GM12878 (cell line): ENCODE data around the gene COL4A2. TPM values are rescaled to one million over a fixed set of nuclear protein-coding genes. Genes with fewer than 3 reads are reported as not detected.

Experiments used
- ATAC-seq: fragments of 200-7000 bp; cut with Tn5 transposase; 3 replicates; pipeline ENCODE4 v1.9.1; 2020; ENCODE audit warnings: mild to moderate bottlenecking, moderate library complexity
- BruUV-seq: library from RNA; stranded (reverse); fragments of 400-500 nt; replicated peaks from 2 replicates; lab custom pipeline; 2021; lab: Mats Ljungman, UMichigan
- CTCF ChIA-PET: fragments of 300-600 bp; sonication (Branson Sonifier 250); formaldehyde crosslinking; extraction: SDS; loops from one replicate; lab custom pipeline; 2021; ENCODE audit warnings: inconsistent platforms; lab: Yijun Ruan, JAX
- POLR2A ChIA-PET: fragments of 350-600 bp; formaldehyde crosslinking; extraction: SDS; loops from one replicate; lab custom pipeline; 2021; ENCODE audit warnings: inconsistent platforms; lab: Charles Lee
- RAD21 ChIA-PET: fragments of 300-600 bp; sonication (Branson Sonifier 250); formaldehyde crosslinking; loops from one replicate; lab custom pipeline; 2023; ENCODE audit warnings: antibody characterized with exemption; ENCODE audit not compliant: unreplicated experiment; lab: Charles Lee
- SMC1A ChIA-PET: fragments of 300-600 bp; sonication (Branson Sonifier 250); formaldehyde crosslinking; loops from one replicate; lab custom pipeline; 2023; ENCODE audit not compliant: unreplicated experiment, uncharacterized antibody; lab: Charles Lee
- DNase-seq: peaks from one replicate; pipeline ENCODE4 v3.0.0-alpha.2; 2011; ENCODE audit warnings: low read depth, low spot score
- FAIRE-seq: peaks from 3 replicates; lab custom pipeline; 2011; peaks lifted over from hg19 to GRCh38; lab: Jason Lieb, UNC
- H2AFZ ChIP-seq: 2 replicates; pipeline ENCODE4 v1.6.0; 2011; ENCODE audit warnings: low read depth, low read length, control low read depth; ENCODE audit not compliant: control insufficient read depth
- H3K27ac ChIP-seq: 2 replicates; pipeline ENCODE4 v1.5.1; 2011; ENCODE audit warnings: control low read depth; ENCODE audit not compliant: control insufficient read depth, insufficient read depth
- H3K27me3 ChIP-seq, 2 experiments: replicated peaks in 1 of 2; 2 replicates each; pipeline versions ENCODE4 v1.6.0 to v1.6.1; 2011; ENCODE audit warnings: low read length in 1 of 2; ENCODE audit not compliant: control insufficient read depth in 2 of 2, insufficient read depth in 2 of 2
- H3K36me3 ChIP-seq, 2 experiments: 2 replicates each; pipeline ENCODE4 v1.5.1; 2011; ENCODE audit warnings: low read length in 1 of 2; ENCODE audit not compliant: control insufficient read depth in 2 of 2, insufficient read depth in 2 of 2
- H3K4me1 ChIP-seq: 2 replicates; pipeline ENCODE4 v1.6.1; 2011; ENCODE audit warnings: mild to moderate bottlenecking, low read length, moderate library complexity, mixed read lengths; ENCODE audit not compliant: control insufficient read depth, insufficient read depth
- H3K4me2 ChIP-seq: 2 replicates; pipeline ENCODE4 v1.6.0; 2011; ENCODE audit warnings: control low read depth; ENCODE audit not compliant: control insufficient read depth, insufficient read depth
- H3K4me3 ChIP-seq: fragments of 200-600 bp; sonication (generic); 2 replicates; pipeline ENCODE4 v1.5.1; 2016
- H3K79me2 ChIP-seq: 2 replicates; pipeline ENCODE4 v1.6.0; 2011; ENCODE audit warnings: low read length; ENCODE audit not compliant: control insufficient read depth, insufficient read depth
- H3K9ac ChIP-seq: 2 replicates; pipeline ENCODE4 v1.8.0; 2011; ENCODE audit warnings: low read length, control low read depth, mixed read lengths; ENCODE audit not compliant: control insufficient read depth, insufficient read depth
- H3K9me3 ChIP-seq: replicated peaks from 3 replicates; pipeline ENCODE4 v1.5.1; 2011; ENCODE audit warnings: mild to moderate bottlenecking, low read length; ENCODE audit not compliant: control insufficient read depth, insufficient read depth
- H4K20me1 ChIP-seq: 2 replicates; pipeline ENCODE4 v1.6.0; 2011; ENCODE audit not compliant: control insufficient read depth, insufficient read depth
- JUND ChIP-seq: IDR thresholded peaks from 2 replicates; pipeline ENCODE4 v1.6.1; 2012; ENCODE audit warnings: low read depth, mild to moderate bottlenecking, low read length, improper control_type of control experiment, moderate library complexity
- KAT2A ChIP-seq: conservative IDR thresholded peaks from 2 replicates; pipeline ENCODE4 v1.6.1; 2011; ENCODE audit warnings: low read depth, low read length; ENCODE audit not compliant: control insufficient read depth
- RAD51 ChIP-seq: fragments of 450-650 bp; IDR thresholded peaks from 2 replicates; pipeline ENCODE4 v1.6.1; 2016; ENCODE audit warnings: moderate library complexity, mild to moderate bottlenecking, inconsistent platforms
- SKIL ChIP-seq: fragments of 450-650 bp; IDR thresholded peaks from 2 replicates; pipeline ENCODE4 v1.6.1; 2017; ENCODE audit warnings: mild to moderate bottlenecking, low read depth, inconsistent platforms; ENCODE audit not compliant: poor library complexity, severe bottlenecking
- TCF12 ChIP-seq: IDR thresholded peaks from 2 replicates; pipeline ENCODE4 v1.6.1; 2011; ENCODE audit warnings: low read depth, mild to moderate bottlenecking, low read length
- WRNIP1 ChIP-seq: IDR thresholded peaks from 2 replicates; pipeline ENCODE4 v1.6.1; 2011; ENCODE audit warnings: low read depth, low read length, improper control_type of control experiment, borderline replicate concordance
- WGBS: methylation state at CpG from one replicate; pipeline ENCODE4 v1.1.6; 2016; ENCODE audit warnings: low lambda C conversion rate; ENCODE audit not compliant: insufficient replicate concordance, insufficient coverage; ENCODE audit errors: missing lambda C conversion rate; 5-methylcytosine and 5-hydroxymethylcytosine counted together
- in situ Hi-C: fragments of 300-500 bp; cut with MboI; formaldehyde crosslinking; loops from 9 replicates; pipeline ENCODE4 v1.14.3; 2018; ENCODE audit warnings: mixed read lengths
- intact Hi-C: fragments of 100-400 bp; cut with micrococcal nuclease; formaldehyde crosslinking; loops from one replicate; pipeline ENCODE4 v1.14.2; 2022; ENCODE audit not compliant: unreplicated experiment
- polyA plus RNA-seq, 11 experiments: library from polyadenylated mRNA; depleted of rRNA in 4 of 11; unstranded in 6 of 11; stranded (reverse) in 5 of 11; fragments of >200 nt; fragmentation: Nextera tagmentation in 4 of 11; fragmentation: Illumina TruSeq in 1 of 11; extraction: Ambion mirVana in 4 of 11; extraction: Trizol in 1 of 11; gene quantifications; 1 replicate in 1 of 11; 2 replicates in 10 of 11; pipeline versions ENCODE4 v1.2.1 to v1.2.3, GENCODE V29; 2011 to 2016; ENCODE audit warnings: inconsistent platforms in 2 of 11, missing spikeins in 2 of 11, low read depth in 1 of 11
- total RNA-seq, 4 experiments: library from RNA; depleted of rRNA in 3 of 4; stranded (reverse); fragments of >200 nt in 3 of 4; fragmentation: Illumina TruSeq in 1 of 4; extraction: Trizol in 1 of 4; gene quantifications; 2 replicates each; pipeline versions ENCODE4 v1.2.1 to v1.2.3, GENCODE V29; 2013 to 2021
- TF ChIP-seq, protein P1 (sequence below): fragments of 150-350 bp; IDR thresholded peaks from 2 replicates; pipeline ENCODE4 v1.6.1; 2016; ENCODE audit warnings: low read depth, low read length

COL4A2 gene
- total and polyA plus RNA-seq, 10 of the 15 experiments (the other 5 are each of a cell fraction or from before 2014, with no cell fraction given): 0.16 to 1.6 (median 0.62) TPM; not detected in 3

DNA sequence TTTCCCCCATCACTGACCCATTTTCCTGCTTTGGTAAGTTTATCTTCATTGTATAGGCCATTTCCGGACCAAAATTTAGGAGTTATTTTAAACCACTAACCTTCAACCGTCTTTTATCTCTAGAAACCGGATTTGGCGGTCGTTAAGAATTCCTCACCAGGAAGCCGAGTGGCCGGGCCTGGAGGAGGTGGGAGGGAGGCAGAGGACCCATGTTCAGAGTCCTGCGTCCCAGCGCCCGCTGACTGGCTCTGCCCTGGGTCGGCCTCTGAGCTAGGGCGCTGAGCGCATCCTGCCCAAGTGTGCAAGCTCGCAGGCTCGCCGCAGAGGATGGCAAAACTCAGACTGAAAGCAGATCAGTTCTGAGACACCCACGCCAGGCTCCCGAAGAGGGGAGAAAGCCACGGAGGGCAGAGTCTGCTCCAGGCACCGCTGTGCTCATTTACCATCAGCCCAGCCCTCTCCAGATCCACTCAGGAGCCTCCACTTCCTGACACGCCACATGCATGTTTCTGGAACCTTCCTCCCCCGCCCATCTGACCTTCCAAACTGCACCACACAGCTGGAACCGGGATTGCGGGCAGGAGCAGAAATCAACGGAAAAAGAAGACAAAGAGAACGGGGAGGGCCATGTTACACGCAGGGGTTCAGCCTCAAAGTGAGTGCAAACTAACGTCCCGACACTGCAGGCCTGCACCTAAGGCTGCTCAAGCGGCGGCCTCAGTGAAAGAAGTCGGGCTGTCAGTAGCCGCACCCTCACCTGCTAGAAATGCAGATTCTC is 8.4 kb upstream of the COL4A2 start:
- H4K20me1 ChIP-seq: no peaks in the 10 kb centered on the region; the same call in 1 of the 2 replicates
- H2AFZ ChIP-seq: no peak overlapping the region
- no peak overlapping the region for H3K4me3 ChIP-seq
- H3K27ac ChIP-seq: no peak overlapping the region
- ChIA-PET SMC1A (interaction anchor here (0.5 kb wide), 1 partner anchor 72 kb away, joined by 3 read pairs; no protein-coding TSS in a partner anchor), RAD21 (no interaction called here), POLR2A (no interaction called here), CTCF (interaction anchor here (2.0 kb wide), 1 partner anchor 111 kb away, joined by 4 read pairs; no protein-coding TSS in a partner anchor)
- no peak overlapping the region for H3K4me2 ChIP-seq
- DNase-seq (no peak), ATAC-seq (peak; percentile 59), FAIRE-seq (no peak)
- WGBS: 28% methylated on average over 33 of the region's 33 CpGs
- no peaks in the 10 kb centered on the region for H3K9me3 ChIP-seq
- H3K27me3 ChIP-seq: peaks cover 10 to 11% of the 10 kb centered on the region in 2 experiments
- no peak for TF ChIP-seq JUND
- no peak for TF ChIP-seq TCF12
- no peak for TF ChIP-seq SKIL
- TF ChIP-seq WRNIP1: no peak
- TF ChIP-seq RAD51: no peak
- TF ChIP-seq, protein P1, sequence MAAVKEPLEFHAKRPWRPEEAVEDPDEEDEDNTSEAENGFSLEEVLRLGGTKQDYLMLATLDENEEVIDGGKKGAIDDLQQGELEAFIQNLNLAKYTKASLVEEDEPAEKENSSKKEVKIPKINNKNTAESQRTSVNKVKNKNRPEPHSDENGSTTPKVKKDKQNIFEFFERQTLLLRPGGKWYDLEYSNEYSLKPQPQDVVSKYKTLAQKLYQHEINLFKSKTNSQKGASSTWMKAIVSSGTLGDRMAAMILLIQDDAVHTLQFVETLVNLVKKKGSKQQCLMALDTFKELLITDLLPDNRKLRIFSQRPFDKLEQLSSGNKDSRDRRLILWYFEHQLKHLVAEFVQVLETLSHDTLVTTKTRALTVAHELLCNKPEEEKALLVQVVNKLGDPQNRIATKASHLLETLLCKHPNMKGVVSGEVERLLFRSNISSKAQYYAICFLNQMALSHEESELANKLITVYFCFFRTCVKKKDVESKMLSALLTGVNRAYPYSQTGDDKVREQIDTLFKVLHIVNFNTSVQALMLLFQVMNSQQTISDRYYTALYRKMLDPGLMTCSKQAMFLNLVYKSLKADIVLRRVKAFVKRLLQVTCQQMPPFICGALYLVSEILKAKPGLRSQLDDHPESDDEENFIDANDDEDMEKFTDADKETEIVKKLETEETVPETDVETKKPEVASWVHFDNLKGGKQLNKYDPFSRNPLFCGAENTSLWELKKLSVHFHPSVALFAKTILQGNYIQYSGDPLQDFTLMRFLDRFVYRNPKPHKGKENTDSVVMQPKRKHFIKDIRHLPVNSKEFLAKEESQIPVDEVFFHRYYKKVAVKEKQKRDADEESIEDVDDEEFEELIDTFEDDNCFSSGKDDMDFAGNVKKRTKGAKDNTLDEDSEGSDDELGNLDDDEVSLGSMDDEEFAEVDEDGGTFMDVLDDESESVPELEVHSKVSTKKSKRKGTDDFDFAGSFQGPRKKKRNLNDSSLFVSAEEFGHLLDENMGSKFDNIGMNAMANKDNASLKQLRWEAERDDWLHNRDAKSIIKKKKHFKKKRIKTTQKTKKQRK: no peak
- TF ChIP-seq KAT2A: no peak
- no peaks in the 10 kb centered on the region for H3K4me1 ChIP-seq
- no TSS peak for BruUV-seq
- in situ Hi-C loops: no loop called here
- intact Hi-C loops: no loop called here
- H3K36me3 ChIP-seq: no peaks in the 10 kb centered on the region
- no peaks in the 10 kb centered on the region for H3K79me2 ChIP-seq
- H3K9ac ChIP-seq: no peak overlapping the region
